ENCODE measurements around the gene GOLGA6L7.
A peak's percentile ranks its signal among the peaks of the same experiment; 100 is the strongest.
"Not testable (repeated sequence)": the region's sequence is repeated elsewhere in the genome, so short reads cannot be mapped to it uniquely, and the experiment has no call there.

The GOLGA6L7 gene

GRCh38 chr15:28847959-28848358 lies 485 bp downstream of the GOLGA6L7 start:
- not testable (repeated sequence) for H3K4me1 Mint-ChIP-seq (ENCODE audit: low read depth in 2 of 2); H3K9me3 Mint-ChIP-seq; H3K4me3 Mint-ChIP-seq; H3K27ac Mint-ChIP-seq; DNase-seq; ATAC-seq (replicated peaks); H3K27me3 Mint-ChIP-seq; H3K36me3 Mint-ChIP-seq (ENCODE audit: insufficient read depth)

GRCh38 chr15:28847247-28847646 lies 1.2 kb downstream of the GOLGA6L7 start:
- H3K27ac Mint-ChIP-seq = peak overlapping the region in 1 of 2 donors; percentile 38
- not testable (repeated sequence) for DNase-seq; H3K36me3 Mint-ChIP-seq (ENCODE audit: insufficient read depth)

GRCh38 chr15:28844147-28844546 lies 4.3 kb downstream of the GOLGA6L7 start:
- H3K4me1 Mint-ChIP-seq (ENCODE audit: low read depth in 2 of 2); DNase-seq; H3K27me3 Mint-ChIP-seq; H3K36me3 Mint-ChIP-seq (ENCODE audit: insufficient read depth); H3K27ac Mint-ChIP-seq; H3K4me3 Mint-ChIP-seq; H3K9me3 Mint-ChIP-seq; ATAC-seq (replicated peaks): not testable (repeated sequence)

More at GRCh38 chr15:28847247-28847646, 1.2 kb downstream of the GOLGA6L7 start:
- not testable (repeated sequence) for H3K4me3 Mint-ChIP-seq; ATAC-seq (replicated peaks); H3K9me3 Mint-ChIP-seq; H3K27me3 Mint-ChIP-seq; H3K4me1 Mint-ChIP-seq (ENCODE audit: low read depth in 2 of 2)

DNA sequence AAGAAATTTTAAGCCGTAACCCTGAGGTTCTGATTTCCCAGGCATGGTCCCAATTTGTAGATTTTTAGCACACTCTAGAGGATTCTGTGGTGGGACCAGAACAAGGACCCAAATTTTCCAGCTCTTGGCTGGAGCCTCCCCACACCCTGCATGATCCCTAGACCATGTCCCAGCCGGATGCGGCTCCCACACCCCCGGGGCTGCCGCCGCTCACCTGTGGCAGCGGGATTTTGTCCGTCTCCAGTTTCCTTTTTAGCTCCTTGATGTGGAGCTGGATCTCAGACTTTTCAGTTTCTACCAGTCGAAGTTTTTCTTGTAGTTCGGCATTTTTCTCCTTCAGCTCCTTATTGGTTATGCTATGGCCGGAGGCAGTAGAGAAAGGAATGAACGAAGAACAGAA lies 4.9 kb downstream of the GOLGA6L7 start:
- H3K4me3 Mint-ChIP-seq; H3K27me3 Mint-ChIP-seq; H3K4me1 Mint-ChIP-seq (ENCODE audit: low read depth in 2 of 2); DNase-seq; H3K27ac Mint-ChIP-seq; ATAC-seq (replicated peaks); H3K36me3 Mint-ChIP-seq (ENCODE audit: insufficient read depth); H3K9me3 Mint-ChIP-seq: not testable (repeated sequence)

DNA sequence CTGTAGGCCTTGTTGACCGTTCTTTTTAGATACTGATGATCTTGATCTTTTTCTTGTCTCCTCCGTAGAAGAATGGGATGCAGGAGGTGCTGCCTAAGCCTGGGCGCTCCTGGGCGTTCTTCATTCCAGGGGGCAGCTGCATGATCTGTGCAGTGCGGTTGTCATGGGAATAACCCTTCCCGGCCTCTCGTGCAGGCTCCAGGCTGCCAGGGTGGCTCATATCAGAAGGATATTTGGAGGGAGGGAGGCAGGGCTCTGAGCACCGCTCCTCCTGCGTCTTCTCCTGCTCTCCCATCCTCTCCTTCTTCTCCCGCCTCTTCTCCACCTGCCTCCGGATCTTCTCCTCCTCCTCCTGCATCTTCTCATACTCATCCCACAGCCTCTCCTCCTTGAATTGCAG lies 6.2 kb downstream of the GOLGA6L7 start:
- DNase-seq; H3K4me3 Mint-ChIP-seq; H3K9me3 Mint-ChIP-seq; ATAC-seq (replicated peaks); H3K27ac Mint-ChIP-seq; H3K4me1 Mint-ChIP-seq (ENCODE audit: low read depth in 2 of 2); H3K36me3 Mint-ChIP-seq (ENCODE audit: insufficient read depth); H3K27me3 Mint-ChIP-seq: not testable (repeated sequence)

DNA sequence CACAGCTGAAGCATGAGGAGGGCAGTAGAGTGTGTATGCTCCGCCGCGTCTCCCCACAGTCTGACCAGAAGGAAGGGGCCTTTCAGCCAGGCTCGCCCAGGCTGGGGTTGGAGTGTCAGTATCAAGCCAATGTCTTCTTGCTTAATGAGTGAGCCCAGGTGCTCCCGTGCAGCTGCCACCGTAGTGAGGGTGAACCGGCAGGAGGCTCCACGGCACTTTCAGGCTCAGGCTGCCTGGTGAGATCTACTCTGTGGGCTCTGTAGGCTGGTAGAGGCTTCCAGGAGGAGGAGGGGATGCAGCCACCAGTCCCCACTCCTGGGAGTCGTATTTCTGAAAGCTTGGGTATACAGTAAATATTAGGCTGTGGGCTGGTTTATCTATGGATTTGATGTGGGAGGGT lies 8.2 kb downstream of the GOLGA6L7 start:
- not testable (repeated sequence) for H3K27ac Mint-ChIP-seq; H3K4me1 Mint-ChIP-seq (ENCODE audit: low read depth in 2 of 2); DNase-seq; H3K36me3 Mint-ChIP-seq (ENCODE audit: insufficient read depth); H3K9me3 Mint-ChIP-seq; H3K4me3 Mint-ChIP-seq; ATAC-seq (replicated peaks); H3K27me3 Mint-ChIP-seq

GRCh38 chr15:28834957-28835585 lies 13.4 kb downstream of the GOLGA6L7 start:
- not testable (repeated sequence) for DNase-seq; H3K36me3 Mint-ChIP-seq (ENCODE audit: insufficient read depth); ATAC-seq (replicated peaks); H3K27me3 Mint-ChIP-seq; H3K9me3 Mint-ChIP-seq; H3K4me1 Mint-ChIP-seq (ENCODE audit: low read depth in 2 of 2); H3K4me3 Mint-ChIP-seq; H3K27ac Mint-ChIP-seq

GRCh38 chr15:28831897-28832587 lies 16.4 kb downstream of the GOLGA6L7 start:
- H3K36me3 Mint-ChIP-seq (ENCODE audit: insufficient read depth); H3K9me3 Mint-ChIP-seq; H3K4me1 Mint-ChIP-seq (ENCODE audit: low read depth in 2 of 2); H3K27ac Mint-ChIP-seq: not testable (repeated sequence)
- Mint-ChIP-seq H3K27me3 (peaks cover 0 to 15% of the 10 kb centered on the region in 2 donors), H3K4me3 (peak overlapping the region; percentile 79 to 84)
- ATAC-seq (replicated peaks) (peak; percentile 82), DNase-seq (peak; percentile 8 to 36 (median 14))

GRCh38 chr15:28821420-28821819 lies 27.0 kb downstream of the GOLGA6L7 start:
- not testable (repeated sequence) for ATAC-seq (replicated peaks); H3K4me1 Mint-ChIP-seq (ENCODE audit: low read depth in 2 of 2); H3K27ac Mint-ChIP-seq; H3K9me3 Mint-ChIP-seq; DNase-seq; H3K4me3 Mint-ChIP-seq; H3K36me3 Mint-ChIP-seq (ENCODE audit: insufficient read depth); H3K27me3 Mint-ChIP-seq

DNA sequence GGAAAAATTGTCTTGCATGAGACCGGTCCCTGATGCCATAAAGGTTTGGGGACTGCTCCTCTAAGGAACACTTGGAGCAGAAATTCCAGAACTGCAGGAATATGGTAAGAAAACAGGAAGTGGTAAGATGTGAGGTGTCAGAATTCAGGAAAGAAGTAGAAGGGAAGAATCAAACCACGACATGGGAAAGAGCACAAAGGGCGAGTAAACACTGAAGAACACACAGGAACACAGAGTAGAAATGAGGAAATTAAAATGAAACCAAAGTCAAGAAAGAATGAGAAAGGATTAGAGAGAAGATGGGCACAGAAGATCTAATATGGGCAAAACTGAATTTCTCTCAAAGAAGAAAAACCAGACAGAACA lies 28.5 kb downstream of the GOLGA6L7 start:
- not testable (repeated sequence) for H3K4me3 Mint-ChIP-seq; H3K4me1 Mint-ChIP-seq (ENCODE audit: low read depth in 2 of 2); H3K27ac Mint-ChIP-seq; H3K9me3 Mint-ChIP-seq; DNase-seq; H3K36me3 Mint-ChIP-seq (ENCODE audit: insufficient read depth); H3K27me3 Mint-ChIP-seq; ATAC-seq (replicated peaks)

- not testable (repeated sequence) for DNase-seq; H3K9me3 Mint-ChIP-seq; H3K4me1 Mint-ChIP-seq (ENCODE audit: low read depth in 2 of 2); H3K27me3 Mint-ChIP-seq; H3K36me3 Mint-ChIP-seq (ENCODE audit: insufficient read depth)
- ATAC-seq (replicated peaks) = peak; percentile 7
- Mint-ChIP-seq H3K27ac (peak overlapping the region in 1 of 2 donors; percentile 11), H3K4me3 (peak overlapping the region in 1 of 2 donors; percentile 35)
Measured at GRCh38 chr15:28819019-28819929, 29.2 kb downstream of the GOLGA6L7 start.

- not testable (repeated sequence) for ATAC-seq (replicated peaks)
Measured at GRCh38 chr15:28818168-28818567, 30.3 kb downstream of the GOLGA6L7 start.

DNA sequence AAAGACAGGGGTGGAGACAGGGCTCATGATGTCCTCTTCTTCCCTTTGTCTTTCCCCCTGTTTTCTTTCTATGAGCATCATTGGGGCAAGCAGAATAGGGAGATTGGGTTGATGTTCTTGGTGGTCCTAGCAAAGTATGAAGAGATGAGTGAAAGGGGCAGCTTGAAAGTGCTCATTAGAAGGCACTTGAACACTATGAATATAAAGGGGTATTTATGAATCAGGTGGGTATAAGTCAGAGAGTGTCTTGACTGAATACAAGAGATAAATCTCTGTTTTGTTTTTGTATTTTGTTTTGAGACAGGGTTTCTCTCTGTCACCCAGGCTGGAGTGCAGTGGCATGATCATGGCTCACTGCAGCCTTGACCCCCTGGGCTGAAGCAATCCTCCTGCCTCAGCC lies 34.4 kb downstream of the GOLGA6L7 start:
- not testable (repeated sequence) for H3K27ac Mint-ChIP-seq; DNase-seq; H3K4me1 Mint-ChIP-seq (ENCODE audit: low read depth in 2 of 2); ATAC-seq (replicated peaks); H3K36me3 Mint-ChIP-seq (ENCODE audit: insufficient read depth); H3K9me3 Mint-ChIP-seq; H3K4me3 Mint-ChIP-seq
- H3K27me3 Mint-ChIP-seq = peaks cover 0 to 22% of the 10 kb centered on the region in 2 donors

More at GRCh38 chr15:28818168-28818567, 30.3 kb downstream of the GOLGA6L7 start:
- H3K27me3 Mint-ChIP-seq; DNase-seq; H3K27ac Mint-ChIP-seq; H3K36me3 Mint-ChIP-seq (ENCODE audit: insufficient read depth); H3K4me1 Mint-ChIP-seq (ENCODE audit: low read depth in 2 of 2); H3K9me3 Mint-ChIP-seq; H3K4me3 Mint-ChIP-seq: not testable (repeated sequence)

Measured in effector memory CD8-positive, alpha-beta T cell (primary cell).